ENCODE measurements around the gene GPR63.

Gene GPR63, protein sequence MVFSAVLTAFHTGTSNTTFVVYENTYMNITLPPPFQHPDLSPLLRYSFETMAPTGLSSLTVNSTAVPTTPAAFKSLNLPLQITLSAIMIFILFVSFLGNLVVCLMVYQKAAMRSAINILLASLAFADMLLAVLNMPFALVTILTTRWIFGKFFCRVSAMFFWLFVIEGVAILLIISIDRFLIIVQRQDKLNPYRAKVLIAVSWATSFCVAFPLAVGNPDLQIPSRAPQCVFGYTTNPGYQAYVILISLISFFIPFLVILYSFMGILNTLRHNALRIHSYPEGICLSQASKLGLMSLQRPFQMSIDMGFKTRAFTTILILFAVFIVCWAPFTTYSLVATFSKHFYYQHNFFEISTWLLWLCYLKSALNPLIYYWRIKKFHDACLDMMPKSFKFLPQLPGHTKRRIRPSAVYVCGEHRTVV

DNA sequence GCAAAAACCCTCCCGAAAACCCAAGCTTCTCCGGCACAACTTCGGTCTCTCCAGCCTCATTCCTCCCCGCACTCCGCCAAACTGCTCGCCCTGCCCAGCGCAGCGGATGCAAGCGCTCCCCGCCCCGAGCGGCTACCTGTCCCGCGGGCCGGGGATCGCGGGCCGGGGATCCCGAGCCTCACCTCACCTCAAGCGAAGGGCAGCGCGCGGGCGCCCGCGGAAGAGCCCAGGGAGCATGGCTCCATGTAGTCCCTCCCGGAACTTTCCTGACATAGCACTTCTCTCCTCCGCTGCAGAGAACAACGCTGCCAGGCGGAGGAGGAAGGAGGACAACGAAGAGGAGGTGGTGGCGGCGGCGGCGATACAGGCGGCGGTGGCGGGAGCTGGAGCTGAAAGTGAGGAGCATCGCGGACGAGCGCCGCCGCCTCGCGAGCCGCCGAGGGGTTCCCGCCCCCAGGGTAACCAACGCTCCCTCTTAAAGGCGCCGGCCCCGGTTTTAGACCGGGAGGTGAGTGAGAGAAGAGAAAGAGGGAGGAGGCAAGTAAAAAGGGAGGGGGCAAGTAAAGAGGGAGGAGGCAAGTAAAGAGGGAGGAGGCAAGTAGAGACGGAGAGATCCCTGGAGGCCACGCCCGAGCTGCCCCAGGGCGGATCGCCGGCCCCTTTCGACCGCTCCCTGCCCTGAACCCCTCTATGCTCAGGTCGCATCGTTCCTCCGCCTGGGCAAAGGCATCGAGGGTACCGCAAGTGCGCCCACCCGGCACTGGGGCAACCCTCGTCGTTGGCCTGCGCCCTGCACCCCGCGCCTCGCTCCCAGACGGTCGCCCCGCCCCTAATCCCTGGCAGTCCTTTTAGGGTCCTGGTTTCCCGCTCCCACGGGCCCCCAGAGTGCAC is at the start of gene GPR63:
GPR63 (minus strand) TSS at position 397 of the 891 bp plus-strand sequence. CDS start 37,746 bp downstream, outside the sequence.
- DNase-seq = peak; percentile 45

DNA sequence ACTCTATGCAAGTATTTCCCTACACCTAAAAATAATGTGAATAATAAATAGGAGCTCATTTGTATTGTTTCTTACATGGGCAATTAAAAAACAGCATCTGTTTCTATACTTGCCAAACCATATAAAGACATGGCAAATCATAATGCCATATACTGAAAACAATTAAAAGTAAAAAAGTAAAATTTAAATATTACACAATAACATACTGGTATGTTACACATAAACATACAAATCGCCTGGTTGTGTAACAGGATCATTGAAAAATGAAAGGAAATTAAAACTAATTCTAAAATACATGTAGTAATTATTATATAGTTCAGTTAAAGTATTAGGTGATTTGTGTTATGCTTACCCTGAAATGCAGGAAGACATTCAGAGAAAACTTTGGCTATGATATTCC is 49.2 kb upstream of the GPR63 start:
- no peak for DNase-seq

DNA sequence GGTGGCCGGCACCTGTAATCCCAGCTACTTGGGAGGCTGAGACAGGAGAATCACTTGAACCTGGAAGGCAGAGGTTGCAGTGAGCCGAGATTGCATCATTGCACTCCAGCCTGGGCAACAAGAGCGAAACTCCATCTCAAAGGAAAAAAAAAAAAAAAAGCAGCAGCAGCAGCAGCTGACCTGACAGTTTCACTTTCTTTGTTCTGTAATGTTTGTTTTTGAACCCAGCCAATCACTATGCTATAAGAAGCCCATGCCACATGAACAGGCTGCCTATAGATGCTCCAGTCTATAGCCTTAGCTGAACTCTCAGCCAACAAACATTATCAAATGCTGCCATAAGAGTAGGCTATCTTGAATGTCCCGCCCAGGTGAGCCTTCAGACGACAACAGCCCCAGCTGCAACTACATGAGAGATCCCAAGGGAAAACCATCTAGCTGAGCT is 47.9 kb upstream of the GPR63 start:
- peak; percentile 0 for DNase-seq

DNA sequence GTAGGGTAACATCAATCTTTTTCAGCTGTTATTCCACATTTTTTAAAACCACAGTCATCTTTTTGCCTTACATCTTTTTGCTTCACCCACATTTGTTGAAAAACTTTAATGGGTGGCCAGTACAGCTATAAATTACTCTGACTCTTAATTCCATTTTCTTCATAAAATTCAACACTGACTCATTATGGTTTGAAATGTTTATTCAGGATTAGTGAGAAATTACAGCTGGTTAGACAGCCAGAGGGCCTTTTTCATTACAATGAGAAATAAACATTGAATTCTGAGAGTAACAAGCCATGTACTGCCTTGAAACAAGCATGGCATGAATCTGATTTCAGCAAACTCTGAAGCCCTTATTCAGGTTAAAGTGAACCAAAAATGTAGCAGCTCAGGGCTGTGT is 40.9 kb upstream of the GPR63 start:
- no peak for DNase-seq

DNA sequence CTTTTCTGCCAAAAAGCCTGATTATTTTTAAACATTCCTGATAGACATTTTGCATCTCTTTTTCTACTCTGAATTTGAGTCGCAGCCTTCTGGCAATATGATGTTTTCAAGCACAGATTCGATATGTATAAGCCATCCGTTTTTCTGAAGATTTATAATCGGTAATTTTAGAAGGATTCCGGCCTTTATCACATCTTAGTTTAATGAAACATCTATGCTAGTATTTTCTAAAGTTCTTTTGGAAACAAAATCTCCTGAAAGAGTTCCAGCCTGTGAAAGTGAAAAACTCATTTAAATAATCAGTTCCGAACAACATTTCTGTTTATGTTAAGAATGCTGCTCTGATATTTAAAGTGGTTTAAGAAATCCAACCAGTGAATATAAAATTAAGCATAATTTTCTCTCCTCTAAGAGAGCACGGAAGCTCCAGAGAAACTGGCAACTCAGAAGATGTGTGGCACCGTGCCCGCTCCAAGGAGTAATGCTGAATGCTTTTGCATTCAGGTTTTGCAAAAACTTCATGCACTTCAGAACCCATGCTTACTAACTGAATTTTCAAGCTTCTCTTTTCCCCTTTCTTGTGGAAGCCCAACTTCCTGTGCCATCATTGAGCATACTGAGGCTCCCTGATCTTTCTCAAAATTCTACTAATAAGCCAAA is 39.7 kb upstream of the GPR63 start:
- no peak for DNase-seq

DNA sequence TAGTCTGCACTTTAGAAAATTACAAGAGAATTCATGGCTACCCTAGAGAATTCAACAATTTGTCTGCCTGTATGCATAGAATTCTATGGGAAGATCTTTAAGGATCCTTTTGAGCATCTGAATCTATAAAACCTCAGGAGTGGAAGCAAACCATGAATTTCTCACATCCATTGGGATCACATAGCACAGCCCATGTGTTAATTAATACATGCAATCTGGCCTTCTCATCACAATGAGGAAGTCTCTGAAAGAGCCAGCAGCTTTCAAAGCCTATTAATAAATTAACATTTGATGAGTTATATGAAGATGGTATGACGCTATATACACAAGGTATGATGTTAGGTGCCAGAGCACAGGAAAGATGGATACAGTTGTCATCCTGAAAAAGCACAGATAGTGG is 35.7 kb upstream of the GPR63 start:
- no peak for DNase-seq

DNA sequence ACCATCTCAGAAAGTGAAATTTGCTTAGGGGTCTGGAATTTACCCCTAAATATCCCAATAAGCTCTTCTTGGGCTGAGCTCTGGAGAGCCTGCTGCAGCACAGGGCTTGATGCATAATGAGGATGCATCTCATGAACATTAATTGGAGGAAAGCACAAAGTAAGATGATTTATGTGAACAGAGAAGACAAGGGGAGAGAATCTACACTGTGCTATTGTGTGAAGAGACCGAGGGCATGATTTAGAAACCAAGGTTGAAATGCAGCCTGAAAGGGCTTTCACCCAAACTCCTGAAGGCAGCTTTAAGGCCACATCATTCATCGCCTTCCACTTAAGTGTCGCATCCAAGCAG is 27.8 kb upstream of the GPR63 start:
- DNase-seq = no peak

DNA sequence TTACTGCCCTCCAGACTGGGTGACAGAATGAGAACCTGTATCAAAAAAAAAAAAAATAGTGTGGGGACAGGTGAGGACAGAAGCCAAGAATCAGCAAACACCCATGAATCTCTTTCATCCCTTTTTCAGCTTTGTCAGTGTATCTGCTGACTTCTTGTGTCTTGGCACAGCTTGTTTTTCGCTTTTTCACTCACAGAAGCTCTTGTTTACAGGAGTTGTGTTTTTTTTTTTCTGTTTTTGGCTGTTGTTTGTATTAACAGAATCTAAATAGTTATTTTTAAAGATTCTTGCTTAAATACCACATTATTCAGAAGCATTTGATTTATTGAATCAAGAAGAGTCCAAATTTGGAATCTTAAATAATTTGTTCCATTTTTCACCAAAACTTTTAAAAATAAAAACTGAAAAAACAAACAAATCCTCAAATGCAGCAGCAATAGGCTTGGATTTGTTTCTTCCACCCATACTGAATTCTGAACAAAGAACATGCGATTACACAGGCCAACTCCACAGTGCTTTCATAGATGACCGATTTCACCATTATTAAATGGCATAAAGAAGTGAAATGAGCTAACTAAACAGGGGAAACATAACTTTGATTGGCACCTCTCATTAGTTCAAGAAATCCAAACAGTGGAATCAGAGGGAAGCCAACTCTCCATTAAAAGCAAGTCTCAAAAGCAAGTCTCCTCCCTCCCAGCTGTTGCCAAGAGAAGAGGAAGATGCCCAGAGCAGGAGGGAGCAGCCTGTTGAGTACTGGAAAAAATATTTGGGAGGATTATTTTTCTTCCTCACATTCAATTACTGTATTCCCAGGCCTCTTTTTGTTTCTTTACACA is 27.2 kb upstream of the GPR63 start:
- DNase-seq = no peak

DNA sequence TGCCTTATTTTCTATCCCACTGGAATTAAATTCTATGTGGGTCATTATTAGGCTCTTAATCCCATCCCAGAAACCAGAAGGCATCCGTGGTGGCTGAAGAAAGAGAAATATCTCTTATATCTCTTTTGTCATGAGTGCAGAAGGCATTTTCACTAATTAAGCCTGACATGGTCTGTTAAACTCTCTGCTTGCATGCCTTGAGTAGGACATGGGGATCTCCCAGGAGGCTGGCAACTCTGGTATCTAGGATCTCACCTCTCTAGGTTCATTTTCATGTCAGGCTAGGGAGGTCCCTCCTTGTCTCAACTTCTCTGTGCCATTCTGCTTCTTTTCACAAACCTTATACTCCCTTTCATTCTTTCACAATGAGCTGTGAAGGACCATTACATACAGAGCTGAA is 25.3 kb upstream of the GPR63 start:
- no peak for DNase-seq

DNA sequence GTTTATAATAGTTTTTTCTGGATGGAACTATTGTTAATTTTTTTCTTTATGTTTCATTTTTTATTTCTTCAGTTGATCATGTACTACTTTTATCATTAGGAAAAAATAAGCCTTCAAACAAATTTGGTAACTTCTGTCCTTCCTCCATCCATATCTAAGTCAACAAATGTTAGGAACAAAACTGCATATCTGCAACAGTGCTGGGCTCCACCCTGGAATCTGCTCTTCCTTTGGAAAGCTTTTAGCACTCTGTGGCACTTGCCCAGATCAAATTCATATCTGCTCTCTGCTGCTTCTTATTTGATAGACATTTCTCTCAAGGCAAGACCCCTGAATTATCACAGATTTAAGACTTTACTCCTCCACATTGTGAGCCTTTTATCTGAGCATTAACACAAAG is 24.3 kb upstream of the GPR63 start:
- no peak for DNase-seq

DNA sequence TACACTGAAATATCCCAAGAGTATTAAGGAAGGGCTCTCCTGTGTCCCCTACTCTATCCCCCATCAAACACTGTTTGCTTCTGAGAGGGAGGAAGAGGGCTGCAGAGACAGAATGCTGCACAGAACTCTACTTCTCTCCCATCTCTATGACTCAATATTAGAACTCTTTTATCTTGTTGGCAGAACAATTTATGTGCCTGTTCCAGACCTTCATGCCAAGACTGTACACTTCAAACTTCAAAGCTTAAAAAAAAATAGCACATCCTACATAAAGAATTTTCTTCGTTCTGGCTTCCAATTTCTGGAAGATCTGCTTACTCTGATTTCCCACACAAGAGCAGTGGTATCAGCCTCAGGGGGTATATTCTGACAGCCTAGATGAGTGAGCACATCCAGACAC is 19.6 kb upstream of the GPR63 start:
- no peak for DNase-seq

DNA sequence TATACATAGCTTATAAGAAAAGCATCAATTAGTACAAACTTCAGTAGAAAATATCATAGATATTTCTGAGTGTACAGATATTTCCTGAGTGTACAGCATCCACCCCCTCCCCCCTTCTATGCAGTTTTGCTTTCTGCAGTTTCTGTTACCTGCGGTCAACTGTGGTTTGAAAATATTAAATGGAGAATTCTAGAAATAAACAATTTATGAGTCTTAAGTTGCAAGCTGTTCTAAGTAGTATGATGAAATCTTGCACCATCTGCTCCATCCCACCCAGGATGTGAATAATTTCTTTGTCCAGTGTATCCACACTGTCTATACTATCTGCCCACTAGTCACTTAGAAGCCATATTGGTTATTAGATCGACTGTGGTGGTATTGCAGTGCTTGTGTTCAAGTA is 15.8 kb upstream of the GPR63 start:
- no peak for DNase-seq

DNA sequence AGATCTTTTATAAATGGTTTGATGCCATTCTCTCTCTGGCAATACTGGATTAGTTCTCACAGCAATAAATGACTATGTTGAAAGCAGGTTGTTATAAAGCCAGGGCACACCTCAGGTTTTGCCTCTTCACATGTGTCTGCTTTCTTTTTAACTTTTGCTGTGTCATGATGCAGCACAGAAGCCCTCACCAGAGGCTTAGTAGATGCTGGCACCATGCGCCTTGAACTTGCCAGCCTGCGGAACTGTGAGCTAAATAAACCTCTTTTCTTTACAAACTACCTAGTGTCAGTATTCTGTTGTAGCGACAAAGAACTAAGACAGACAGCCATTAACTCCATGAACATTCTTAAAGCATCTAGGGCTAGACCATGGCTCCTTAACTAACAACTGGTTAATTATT is 15.3 kb upstream of the GPR63 start:
- no peak for DNase-seq

DNA sequence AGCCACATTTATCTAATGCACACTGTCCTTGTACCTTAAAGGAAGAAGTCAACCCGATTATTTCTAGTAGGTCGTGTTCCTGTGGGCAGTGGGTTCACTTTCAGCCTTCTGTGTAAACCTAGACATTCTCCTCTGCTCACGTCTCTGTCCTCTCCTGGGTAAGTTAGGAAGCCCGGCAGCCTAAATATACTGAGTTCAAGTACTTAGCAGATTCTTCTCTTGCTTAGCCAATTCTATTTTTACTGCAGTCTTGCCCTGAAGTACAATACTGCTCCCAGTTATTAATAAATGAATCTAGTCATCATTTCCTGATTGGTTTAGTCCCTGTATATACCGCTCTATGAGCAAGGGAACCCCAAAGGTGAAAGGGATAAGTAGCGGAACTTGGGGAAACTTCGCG is 14.6 kb upstream of the GPR63 start:
- no peak for DNase-seq

DNA sequence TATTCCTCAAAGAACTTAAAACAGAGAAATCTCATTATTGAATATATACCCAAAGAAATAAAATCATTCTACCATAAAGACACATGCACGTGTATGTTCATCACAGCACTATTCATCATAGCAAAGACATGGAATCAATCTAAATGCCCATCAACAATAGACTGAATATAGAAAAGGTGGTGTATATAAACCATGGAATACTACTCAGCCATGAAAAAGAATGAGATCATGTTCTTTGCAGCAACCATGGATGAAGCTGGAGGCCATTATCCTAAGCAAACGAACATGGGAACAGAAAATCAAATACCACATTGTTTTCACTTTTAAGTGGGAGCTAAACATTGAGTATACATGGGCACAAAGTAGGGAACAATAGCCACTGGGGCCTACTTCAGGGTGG is 12.3 kb upstream of the GPR63 start:
- DNase-seq = no peak

DNA sequence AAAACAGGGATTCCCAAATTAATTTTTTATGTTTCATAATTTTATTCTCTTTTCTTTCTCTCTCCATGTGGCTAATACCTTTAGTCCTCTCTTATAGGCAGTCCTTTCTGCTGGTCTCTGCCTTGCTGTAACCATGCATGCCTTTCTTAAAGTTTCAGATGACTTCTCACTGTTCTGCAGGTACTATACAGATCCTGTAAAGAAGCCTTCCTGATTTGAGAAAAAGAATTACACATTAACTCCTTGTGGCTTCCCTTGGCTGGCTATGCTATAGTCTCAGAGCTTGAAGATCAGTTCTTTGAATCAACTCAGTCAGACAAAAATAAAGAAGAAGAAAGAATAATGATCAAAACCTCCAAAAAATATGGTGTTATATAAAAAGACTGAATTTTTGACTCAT is 7.3 kb upstream of the GPR63 start:
- no peak for DNase-seq

DNA sequence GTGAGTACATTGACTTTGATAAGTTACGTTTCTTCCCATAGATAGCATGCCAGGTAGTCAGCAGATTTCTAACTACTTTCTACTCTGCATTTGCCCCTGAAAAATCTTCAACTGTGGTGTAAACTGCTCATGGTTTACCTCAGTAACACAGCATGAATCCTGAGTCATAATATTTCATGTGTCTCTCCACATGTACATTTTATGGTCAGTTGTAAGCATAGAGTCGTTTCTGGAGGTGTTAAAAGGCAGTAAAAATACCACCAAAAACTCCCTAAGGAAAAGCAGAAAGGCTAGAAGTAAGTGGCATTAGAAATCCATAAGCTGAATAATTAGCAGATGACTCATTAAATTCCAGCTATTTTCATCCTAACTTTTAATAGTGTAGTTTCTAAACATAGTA is 4.1 kb upstream of the GPR63 start:
- no peak for DNase-seq

DNA sequence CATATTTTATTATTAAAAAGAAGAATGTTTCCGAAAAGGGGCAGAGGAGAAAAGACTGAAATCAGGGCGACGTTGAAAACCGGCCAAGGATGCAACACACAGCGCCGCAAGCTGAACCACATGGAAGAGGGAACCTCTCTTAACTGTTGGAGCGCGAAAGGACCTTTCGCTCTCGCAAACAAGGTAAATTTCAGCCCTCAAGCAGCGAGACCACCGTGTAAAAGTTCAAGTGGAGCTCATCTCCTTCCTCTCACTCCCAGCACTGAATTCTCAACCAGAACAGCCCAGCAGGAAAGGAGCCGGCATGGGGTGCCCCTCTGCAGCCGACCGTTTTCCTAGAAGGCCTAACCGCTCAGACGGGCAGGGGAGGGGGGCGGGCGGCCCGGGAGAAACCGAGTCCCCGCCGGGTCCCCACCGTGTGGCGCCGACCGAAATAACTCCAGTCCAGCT is 621 bp downstream of the GPR63 start:
- no peak for DNase-seq

DNA sequence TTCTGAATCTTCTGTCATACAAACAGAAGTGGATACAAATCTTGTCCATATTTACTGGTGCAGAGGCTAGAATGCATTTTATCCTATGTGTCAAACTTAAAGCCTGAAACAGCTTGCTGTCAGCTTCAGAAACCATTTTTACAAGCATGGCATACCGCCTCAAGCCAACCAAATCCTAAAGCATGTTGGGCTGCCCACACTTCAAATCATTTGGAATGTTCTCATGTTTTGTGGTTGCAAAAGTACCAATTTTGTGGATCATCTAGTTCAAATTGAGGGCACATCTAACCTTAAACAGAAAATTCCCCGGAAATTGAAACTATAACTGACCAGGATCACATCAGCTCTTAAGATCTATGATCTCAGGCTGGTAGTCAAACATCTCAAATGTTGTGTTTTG is 3.2 kb downstream of the GPR63 start:
- no peak for DNase-seq

DNA sequence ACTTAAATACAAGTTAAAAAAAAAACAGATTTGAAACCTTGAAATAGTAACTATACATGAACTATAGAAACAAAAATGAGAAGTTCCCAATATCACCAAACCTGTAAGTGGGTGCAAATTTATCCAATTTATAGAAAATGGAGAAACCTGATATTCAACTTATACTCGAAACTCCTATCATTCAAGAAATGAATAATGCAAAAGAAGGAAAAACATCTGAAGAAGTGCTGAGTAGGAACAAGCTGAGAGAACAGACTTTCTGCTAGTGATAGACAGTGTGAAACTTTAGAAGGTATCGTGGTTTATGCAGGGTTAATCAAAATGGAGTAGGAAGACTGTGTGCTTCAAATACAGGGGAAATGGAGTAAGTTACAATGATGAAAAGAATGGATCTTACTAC is 4.5 kb downstream of the GPR63 start:
- no peak for DNase-seq

DNA sequence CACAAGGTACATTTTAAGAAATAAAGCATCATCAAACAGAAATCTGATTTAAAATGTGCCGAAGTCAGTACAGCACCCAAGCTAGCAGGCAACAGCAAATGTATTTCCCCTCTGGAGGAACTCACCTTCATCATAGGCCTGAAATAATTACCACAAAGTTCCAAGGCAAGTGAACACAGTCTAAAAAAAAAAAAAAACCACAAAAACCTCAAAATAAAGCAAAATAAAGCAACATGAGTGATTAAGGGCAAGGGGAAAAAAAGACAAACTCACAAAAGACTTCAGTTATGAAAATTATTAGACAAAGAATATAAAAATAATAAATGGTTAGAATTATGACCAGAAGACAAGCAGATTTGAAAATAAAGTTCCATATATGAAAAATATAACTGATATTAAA is 10.4 kb downstream of the GPR63 start:
- no peak for DNase-seq

DNA sequence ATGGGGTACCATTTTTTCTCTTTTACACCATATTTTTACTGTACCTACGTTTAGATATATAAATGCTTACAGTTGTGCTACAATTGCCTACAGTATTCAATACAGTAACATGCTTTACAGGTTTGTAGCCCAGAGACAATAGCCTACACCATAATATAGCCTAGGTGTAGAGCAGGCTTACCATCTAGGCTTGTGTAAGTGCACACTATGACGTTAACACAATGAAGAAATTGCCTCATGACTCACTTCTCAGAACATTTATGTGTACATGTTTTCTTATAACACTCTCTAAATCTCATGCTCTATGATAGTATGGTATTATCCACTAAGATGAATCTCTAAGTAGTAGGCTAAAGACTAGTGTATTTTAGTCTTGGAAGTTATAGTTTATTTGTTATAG is 13.5 kb downstream of the GPR63 start:
- no peak for DNase-seq

DNA sequence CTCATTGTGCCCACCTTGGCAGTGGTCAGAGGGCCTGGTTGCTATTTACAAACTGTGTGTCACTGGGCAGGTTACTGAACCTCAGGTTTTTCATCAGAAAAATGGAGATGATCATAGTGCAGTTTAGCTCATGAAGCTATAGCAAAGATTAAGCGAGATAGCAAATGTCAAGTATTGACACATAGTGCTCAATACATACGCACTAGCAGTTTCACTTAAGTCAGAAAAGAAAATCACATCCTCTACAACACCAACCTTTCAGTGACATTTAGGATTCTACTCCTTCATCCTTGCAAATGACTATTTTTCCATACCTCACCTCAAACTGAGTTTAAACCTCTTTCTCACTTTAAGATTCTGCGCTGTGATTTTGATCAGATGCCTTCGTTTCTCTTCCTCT is 16.2 kb downstream of the GPR63 start:
- DNase-seq = no peak
